ENCODE measurements around the gene SLC12A1.
A peak's percentile ranks its signal among the peaks of the same experiment; 100 is the strongest.

The SLC12A1 gene

GRCh38 chr15:48282216-48282615 is 76.1 kb downstream of the SLC12A1 start:
- DNase-seq (ENCODE audit: low spot score): no peak
- no peak for TF ChIP-seq CTCF (IDR thresholded peaks at IDR 0.05; ENCODE audit: extremely low read depth, missing control alignments)

- no peak for TF ChIP-seq CTCF (IDR thresholded peaks at IDR 0.05; ENCODE audit: extremely low read depth, missing control alignments)
- no peak for DNase-seq (ENCODE audit: low spot score)
These were observed 77.5 kb downstream of the SLC12A1 start for GRCh38 chr15:48283396-48284145.

GRCh38 chr15:48285329-48286214 is 79.5 kb downstream of the SLC12A1 start:
- DNase-seq (ENCODE audit: low spot score): peak; percentile 61
- TF ChIP-seq CTCF (IDR thresholded peaks at IDR 0.05; ENCODE audit: extremely low read depth, missing control alignments): peak; percentile 48

GRCh38 chr15:48289628-48290027 is 83.5 kb downstream of the SLC12A1 start:
- no peak for TF ChIP-seq CTCF (IDR thresholded peaks at IDR 0.05; ENCODE audit: extremely low read depth, missing control alignments)
- no peak for DNase-seq (ENCODE audit: low spot score)

GRCh38 chr15:48292458-48292857 is 86.4 kb downstream of the SLC12A1 start:
- DNase-seq (ENCODE audit: low spot score): no peak
- TF ChIP-seq CTCF (IDR thresholded peaks at IDR 0.05; ENCODE audit: extremely low read depth, missing control alignments): no peak

- no peak for TF ChIP-seq CTCF (IDR thresholded peaks at IDR 0.05; ENCODE audit: extremely low read depth, missing control alignments)
These were observed 91.6 kb downstream of the SLC12A1 start for GRCh38 chr15:48297668-48298067.

GRCh38 chr15:48298914-48299313 is 92.8 kb downstream of the SLC12A1 start:
- no peak for DNase-seq (ENCODE audit: low spot score)
- TF ChIP-seq CTCF (IDR thresholded peaks at IDR 0.05; ENCODE audit: extremely low read depth, missing control alignments): no peak

More at GRCh38 chr15:48297668-48298067, 91.6 kb downstream of the SLC12A1 start:
- no peak for DNase-seq (ENCODE audit: low spot score)

All from GM20000 (cell line).